H1 (cell line): Measurements from ENCODE around the gene CACFD1. TPM values are rescaled to one million over a fixed set of nuclear protein-coding genes. Genes with fewer than 3 reads are reported as not detected.

ENCODE experiments used
- CTCF ChIA-PET: fragments of 300-600 bp; sonication (Branson Sonifier 250); formaldehyde crosslinking; loops from one replicate; lab custom pipeline; 2021; ENCODE audit not compliant: partially characterized antibody; lab: Charles Lee
- POLR2A ChIA-PET: fragments of 300-600 bp; sonication (Branson Sonifier 250); formaldehyde crosslinking; loops from one replicate; lab custom pipeline; 2021; ENCODE audit warnings: inconsistent platforms; ENCODE audit not compliant: partially characterized antibody; lab: Charles Lee
- DNase-seq, 2 experiments: peaks; one replicate each; pipeline versions ENCODE4 v3.0.0 to v3.0.0-alpha.2; 2010 to 2022; ENCODE audit warnings: low spot score in 2 of 2, low read depth in 1 of 2, mixed read lengths in 1 of 2
- FAIRE-seq: peaks from 2 replicates; lab custom pipeline; 2011; peaks lifted over from hg19 to GRCh38; lab: Jason Lieb, UNC
- H2AFZ ChIP-seq: 2 replicates; pipeline ENCODE4 v1.8.1; 2012; ENCODE audit warnings: low read length, inconsistent platforms
- H2AK5ac ChIP-seq: 2 replicates; pipeline ENCODE4 v1.6.1; 2013; ENCODE audit warnings: low read depth, low read length
- H2BK120ac ChIP-seq: replicated peaks from 2 replicates; pipeline ENCODE3; 2013; ENCODE audit warnings: low read depth, low read length, inconsistent platforms
- H2BK12ac ChIP-seq: 2 replicates; pipeline ENCODE4 v1.6.1; 2013; ENCODE audit warnings: low read depth, low read length
- H2BK15ac ChIP-seq: 2 replicates; pipeline ENCODE4 v1.6.1; 2013; ENCODE audit warnings: low read length
- H2BK20ac ChIP-seq: 2 replicates; pipeline ENCODE4 v1.6.1; 2013; ENCODE audit warnings: low read length
- H2BK5ac ChIP-seq: 2 replicates; pipeline ENCODE4 v1.6.1; 2013; ENCODE audit warnings: low read depth, low read length
- H3K14ac ChIP-seq: 2 replicates; pipeline ENCODE4 v1.6.1; 2013; ENCODE audit warnings: inconsistent platforms; ENCODE audit not compliant: insufficient read length
- H3K18ac ChIP-seq: 2 replicates; pipeline ENCODE4 v1.6.1; 2013; ENCODE audit warnings: low read length; ENCODE audit errors: extremely low read depth
- H3K23ac ChIP-seq: 2 replicates; pipeline ENCODE4 v1.6.1; 2013; ENCODE audit warnings: inconsistent platforms; ENCODE audit not compliant: insufficient read length
- H3K23me2 ChIP-seq: 2 replicates; pipeline ENCODE4 v1.6.1; 2013; ENCODE audit warnings: low read depth, low read length
- H3K27ac ChIP-seq: 2 replicates; pipeline ENCODE4 v1.6.1; 2011; ENCODE audit warnings: low read depth, low read length, inconsistent platforms
- H3K27me3 ChIP-seq, 4 experiments: replicated peaks in 1 of 4; 1 replicate in 1 of 4; 2 replicates in 3 of 4; pipeline versions ENCODE4 v1.6.1 to v1.8.1; 2011 to 2013; ENCODE audit warnings: low read length in 3 of 4, mild to moderate bottlenecking in 3 of 4, inconsistent platforms in 2 of 4, mixed read lengths in 2 of 4, moderate library complexity in 1 of 4; ENCODE audit not compliant: control insufficient read depth in 3 of 4, insufficient read depth in 3 of 4; ENCODE audit errors: extremely low read depth in 1 of 4
- H3K36me3 ChIP-seq, 4 experiments: 2 replicates each; pipeline versions ENCODE4 v1.6.1 to v1.8.1; 2011 to 2013; ENCODE audit warnings: mild to moderate bottlenecking in 4 of 4, low read length in 3 of 4, moderate library complexity in 2 of 4, control low read depth in 1 of 4, inconsistent platforms in 1 of 4; ENCODE audit not compliant: insufficient read depth in 4 of 4, control insufficient read depth in 2 of 4
- H3K4ac ChIP-seq: replicated peaks from 2 replicates; pipeline ENCODE3; 2013; ENCODE audit warnings: low read length, low read depth, mixed read lengths, inconsistent platforms; ENCODE audit not compliant: insufficient read length
- H3K4me1 ChIP-seq, 4 experiments: replicated peaks in 1 of 4; 1 replicate in 1 of 4; 2 replicates in 3 of 4; pipeline versions ENCODE4 v1.6.1 to v1.8.1; 2011 to 2013; ENCODE audit warnings: low read length in 3 of 4, inconsistent platforms in 2 of 4, mixed read lengths in 1 of 4; ENCODE audit not compliant: insufficient read depth in 4 of 4, control insufficient read depth in 3 of 4
- H3K4me2 ChIP-seq, 2 experiments: 2 replicates each; pipeline versions ENCODE4 v1.6.1 to v1.8.1; 2011 to 2013; ENCODE audit warnings: low read depth in 2 of 2, low read length in 2 of 2, control low read depth in 1 of 2, inconsistent platforms in 1 of 2, mild to moderate bottlenecking in 1 of 2; ENCODE audit not compliant: insufficient read depth in 1 of 2
- H3K4me3 ChIP-seq, 4 experiments: fragments of 200-600, 300-600 bp in 1 of 4; sonication (generic), shearing (Covaris generic), sonication (Bioruptor Twin) in 1 of 4; 2 replicates each; pipeline versions ENCODE4 v1.5.1 to v1.8.1; 2011 to 2016; ENCODE audit warnings: low read length in 4 of 4, low read depth in 3 of 4, control low read depth in 2 of 4, inconsistent platforms in 2 of 4, mild to moderate bottlenecking in 2 of 4, mixed read lengths in 1 of 4, moderate library complexity in 1 of 4; ENCODE audit not compliant: insufficient read depth in 2 of 4; ENCODE audit errors: extremely low read depth in 1 of 4
- H3K56ac ChIP-seq: replicated peaks from 2 replicates; pipeline ENCODE3; 2013; ENCODE audit warnings: low read depth, mild to moderate bottlenecking, mixed read lengths, low read length, inconsistent platforms; ENCODE audit not compliant: insufficient read length
- H3K79me1 ChIP-seq: 2 replicates; pipeline ENCODE4 v1.6.1; 2013; ENCODE audit warnings: low read depth, low read length, control low read depth
- H3K79me2 ChIP-seq, 2 experiments: 2 replicates each; pipeline versions ENCODE4 v1.6.1 to v1.8.1; 2012 to 2013; ENCODE audit warnings: low read length in 2 of 2, mild to moderate bottlenecking in 2 of 2, inconsistent platforms in 1 of 2; ENCODE audit not compliant: insufficient read depth in 2 of 2, control insufficient read depth in 1 of 2
- H3K9ac ChIP-seq, 4 experiments: replicated peaks in 1 of 4; 1 replicate in 1 of 4; 2 replicates in 3 of 4; pipeline versions ENCODE4 v1.6.1 to v1.8.1; 2011 to 2013; ENCODE audit warnings: low read depth in 3 of 4, low read length in 3 of 4, control low read depth in 2 of 4, mild to moderate bottlenecking in 2 of 4, moderate library complexity in 2 of 4, inconsistent platforms in 1 of 4; ENCODE audit errors: extremely low read depth in 1 of 4
- H3K9me3 ChIP-seq, 2 experiments: 2 replicates each; pipeline versions ENCODE4 v1.6.1 to v1.8.1; 2012 to 2013; ENCODE audit warnings: mild to moderate bottlenecking in 2 of 2, moderate library complexity in 2 of 2, control low read depth in 1 of 2, inconsistent platforms in 1 of 2, low read depth in 1 of 2, low read length in 1 of 2, mixed read lengths in 1 of 2; ENCODE audit not compliant: insufficient read depth in 2 of 2
- H4K20me1 ChIP-seq, 2 experiments: replicated peaks in 1 of 2; 2 replicates each; pipeline versions ENCODE3 to v1.8.1; 2011 to 2013; ENCODE audit warnings: inconsistent platforms in 2 of 2, low read length in 2 of 2, mild to moderate bottlenecking in 1 of 2; ENCODE audit not compliant: insufficient read depth in 2 of 2, control insufficient read depth in 1 of 2
- H4K5ac ChIP-seq: 2 replicates; pipeline ENCODE4 v1.6.1; 2013; ENCODE audit warnings: low read length, low read depth, mixed read lengths, inconsistent platforms; ENCODE audit not compliant: insufficient read length
- H4K8ac ChIP-seq: 2 replicates; pipeline ENCODE4 v1.8.0; 2013; ENCODE audit warnings: mild to moderate bottlenecking, moderate library complexity, low read length, inconsistent platforms; ENCODE audit not compliant: insufficient read depth; ENCODE audit errors: extremely low read depth
- H4K91ac ChIP-seq: replicated peaks from 2 replicates; pipeline ENCODE3; 2013; ENCODE audit warnings: low read length, mixed read lengths, inconsistent platforms; ENCODE audit not compliant: insufficient read length
- CEBPB ChIP-seq: IDR thresholded peaks from 2 replicates; pipeline ENCODE4 v1.6.1; 2012; ENCODE audit warnings: low read depth, low read length
- CTBP2 ChIP-seq: IDR thresholded peaks from 2 replicates; pipeline ENCODE4 v1.7.0; 2011; ENCODE audit warnings: borderline replicate concordance, mild to moderate bottlenecking, moderate library complexity, mixed read lengths, low read length; ENCODE audit not compliant: insufficient read depth, insufficient read length
- EP300 ChIP-seq, 2 experiments: IDR thresholded peaks; 1 replicate in 1 of 2; 2 replicates in 1 of 2; pipeline ENCODE4 v1.6.1; 2011 to 2012; ENCODE audit warnings: low read depth in 2 of 2, low read length in 2 of 2, mild to moderate bottlenecking in 2 of 2, borderline replicate concordance in 1 of 2, inconsistent platforms in 1 of 2, moderate library complexity in 1 of 2
- FOSL1 ChIP-seq: IDR thresholded peaks from 2 replicates; pipeline ENCODE4 v1.6.1; 2011; ENCODE audit warnings: mild to moderate bottlenecking, low read depth, low read length, moderate library complexity; ENCODE audit not compliant: insufficient read depth
- GABPA ChIP-seq: IDR thresholded peaks from 2 replicates; pipeline ENCODE4 v1.6.1; 2011; ENCODE audit warnings: mild to moderate bottlenecking, low read length, moderate library complexity, borderline replicate concordance; ENCODE audit not compliant: insufficient read depth
- KDM5A ChIP-seq: fragments of 200-600 bp; IDR thresholded peaks from 2 replicates; pipeline ENCODE4 v1.7.1; 2012; ENCODE audit warnings: mild to moderate bottlenecking, low read length, inconsistent platforms, mixed read lengths
- NRF1 ChIP-seq: IDR thresholded peaks from 2 replicates; pipeline ENCODE4 v1.6.1; 2011; ENCODE audit warnings: mild to moderate bottlenecking, low read depth, low read length, improper control_type of control experiment
- RFX5 ChIP-seq: IDR thresholded peaks from 2 replicates; pipeline ENCODE4 v1.6.1; 2011; ENCODE audit warnings: low read depth, low read length, improper control_type of control experiment, borderline replicate concordance
- RXRA ChIP-seq: IDR thresholded peaks from 2 replicates; pipeline ENCODE4 v1.6.1; 2011; ENCODE audit warnings: low read depth, mild to moderate bottlenecking, low read length, moderate library complexity; ENCODE audit not compliant: insufficient read depth
- SAP30 ChIP-seq: fragments of 300-600 bp; sonication (generic); IDR thresholded peaks from 2 replicates; pipeline ENCODE4 v1.7.1; 2012; ENCODE audit warnings: low read length, moderate library complexity, mild to moderate bottlenecking, inconsistent platforms; ENCODE audit not compliant: insufficient read depth, insufficient replicate concordance
- SIX5 ChIP-seq: IDR thresholded peaks from 2 replicates; pipeline ENCODE4 v1.6.1; 2011; ENCODE audit warnings: mild to moderate bottlenecking, low read depth, low read length
- TAF7 ChIP-seq: optimal IDR thresholded peaks from 2 replicates; pipeline ENCODE3; 2011; ENCODE audit warnings: low read depth, mild to moderate bottlenecking, inconsistent platforms, low read length, moderate library complexity, borderline replicate concordance
- TBP ChIP-seq: IDR thresholded peaks from 2 replicates; pipeline ENCODE4 v1.6.1; 2011; ENCODE audit warnings: low read depth, low read length, improper control_type of control experiment
- TCF12 ChIP-seq: IDR thresholded peaks from 2 replicates; pipeline ENCODE4 v1.6.1; 2011; ENCODE audit warnings: low read depth, mild to moderate bottlenecking, low read length
- WGBS, 2 experiments: shearing (Covaris generic) in 1 of 2; methylation state at CpG; one replicate each; pipeline versions ENCODE4 v1.1.6 to v1.1.7; 2013 to 2015; ENCODE audit warnings: low lambda C conversion rate in 2 of 2, mixed read lengths in 2 of 2, inconsistent platforms in 1 of 2, low coverage in 1 of 2, missing lambda C conversion rate in 1 of 2; ENCODE audit not compliant: insufficient replicate concordance in 2 of 2, insufficient coverage in 1 of 2, insufficient read length in 1 of 2; ENCODE audit errors: extremely low coverage in 1 of 2, missing lambda C conversion rate in 1 of 2; 5-methylcytosine and 5-hydroxymethylcytosine counted together
- polyA plus RNA-seq, 7 experiments: library from polyadenylated mRNA; depleted of rRNA in 3 of 7; stranded (reverse) in 5 of 7; unstranded in 2 of 7; fragments of >200 nt in 5 of 7; fragments of 200-250 nt in 2 of 7; gene quantifications; 1 replicate in 5 of 7; 2 replicates in 1 of 7; 4 replicates in 1 of 7; pipeline versions ENCODE4 v1.2.1 to v1.2.3, GENCODE V29; 2011 to 2013; ENCODE audit warnings: missing spikeins in 2 of 7, mixed read lengths in 2 of 7
- total RNA-seq: library from RNA; stranded (reverse); fragmentation: NEBNext Ultra II Directional; extraction: Animal tissue kit (Norgen Biotek cat#: 25700); gene quantifications from 2 replicates; pipeline ENCODE4 v1.2.1, GENCODE V29; 2021

Gene CACFD1
- total and polyA plus RNA-seq, 2 of the 8 experiments (the other 6 are each of a cell fraction or from before 2014, with no cell fraction given), result 13.4 to 15.5 TPM

DNA sequence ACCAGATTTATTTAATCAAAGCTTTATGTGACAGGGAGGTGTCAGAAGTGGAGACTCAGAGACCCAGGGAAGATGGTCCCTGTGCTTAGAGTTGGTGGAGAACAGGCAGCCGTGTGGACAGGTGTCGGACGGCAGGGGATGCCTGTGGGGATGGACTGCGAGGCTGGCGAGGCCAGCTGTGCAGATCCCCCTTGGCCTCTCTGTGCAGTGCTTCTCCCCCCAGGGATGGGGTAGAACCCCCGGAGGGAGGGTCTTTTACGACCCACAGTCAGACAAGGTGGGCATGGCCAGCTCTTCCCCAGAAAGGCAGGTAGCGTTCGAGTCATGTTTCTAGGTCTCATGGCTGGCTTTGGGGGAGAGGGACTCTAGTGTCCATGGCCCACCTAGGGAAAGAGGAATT lies 23.8 kb downstream of the CACFD1 start:
- no peak overlapping the region for H4K91ac ChIP-seq
- no peaks in the 10 kb centered on the region for H3K9me3 ChIP-seq
- peaks cover 5% of the 10 kb centered on the region; the same call in 1 of the 2 replicates for H3K23me2 ChIP-seq
- FAIRE-seq (no peak), DNase-seq (no peak)
- H3K79me2 ChIP-seq, result no peaks in the 10 kb centered on the region
- no peak overlapping the region for H2BK5ac ChIP-seq
- no peak overlapping the region for H3K4ac ChIP-seq
- no peak overlapping the region for H2BK120ac ChIP-seq
- no peak overlapping the region for H2BK12ac ChIP-seq
- no peak overlapping the region for H4K8ac ChIP-seq
- H3K23ac ChIP-seq, result no peak overlapping the region
- CTCF ChIA-PET, result interaction anchor here (0.7 to 2.6 kb wide), 8 partner anchors 11 to 144 kb away, joined by 3 to 13 read pairs (median 3); partner anchors contain the start of genes ADAMTS13, SURF1 and SURF2
- no peak overlapping the region for H3K4me2 ChIP-seq
- no peaks in the 10 kb centered on the region for H3K36me3 ChIP-seq
- H4K5ac ChIP-seq, result no peak overlapping the region
- peaks cover 2% of the 10 kb centered on the region in 2 experiments for H4K20me1 ChIP-seq
- H3K56ac ChIP-seq, result no peak overlapping the region
- H3K27ac ChIP-seq, result no peak overlapping the region
- POLR2A ChIA-PET, result interaction anchor here (3.5 kb wide), 1 partner anchor 135 kb away, joined by 12 read pairs; the partner anchor contains the start of genes MED22 and RPL7A
- no peak overlapping the region for H2BK15ac ChIP-seq
- WGBS, 2 experiments, result 83% methylated on average over 8 of the region's 9 CpGs; no CpG with 5 or more reads in 1 of the 2 experiments
- no peak overlapping the region for H3K9ac ChIP-seq
- no peaks in the 10 kb centered on the region for H3K79me1 ChIP-seq
- no peak overlapping the region for H3K18ac ChIP-seq
- peaks cover 0 to 4% (median 0%) of the 10 kb centered on the region in 4 experiments; a peak in 2 of 7 replicates for H3K4me1 ChIP-seq
- H3K27me3 ChIP-seq, result peaks cover 0 to 4% (median 0%) of the 10 kb centered on the region in 4 experiments; a peak in 2 of 7 replicates
- H2AFZ ChIP-seq, result no peak overlapping the region
- no peak overlapping the region for H3K14ac ChIP-seq
- no peak overlapping the region for H3K4me3 ChIP-seq
- no peak overlapping the region for H2AK5ac ChIP-seq
- H2BK20ac ChIP-seq, result no peak overlapping the region
- TF ChIP-seq GABPA (no peak), EP300 (IDR thresholded peaks at IDR 0.05; ENCODE audit: borderline replicate concordance in 1 of 2, low read depth in 2 of 2, low read length in 2 of 2) (no peak), NRF1 (no peak), SAP30 (no peak), CEBPB (no peak), TAF7 (no peak), TBP (no peak), CTBP2 (no peak), FOSL1 (no peak), SIX5 (no peak), RXRA (no peak), TCF12 (no peak), KDM5A (no peak), RFX5 (no peak)
